HG02759 (cell line): ENCODE measurements around the gene CCDC24.

ENCODE experiments used
- ATAC-seq: cut with Tn5 transposase; IDR thresholded peaks from one replicate; pipeline ENCODE4 v1.9.1; 2021; ENCODE audit warnings: mild to moderate bottlenecking, moderate library complexity; ENCODE audit not compliant: unreplicated experiment

Gene CCDC24

DNA sequence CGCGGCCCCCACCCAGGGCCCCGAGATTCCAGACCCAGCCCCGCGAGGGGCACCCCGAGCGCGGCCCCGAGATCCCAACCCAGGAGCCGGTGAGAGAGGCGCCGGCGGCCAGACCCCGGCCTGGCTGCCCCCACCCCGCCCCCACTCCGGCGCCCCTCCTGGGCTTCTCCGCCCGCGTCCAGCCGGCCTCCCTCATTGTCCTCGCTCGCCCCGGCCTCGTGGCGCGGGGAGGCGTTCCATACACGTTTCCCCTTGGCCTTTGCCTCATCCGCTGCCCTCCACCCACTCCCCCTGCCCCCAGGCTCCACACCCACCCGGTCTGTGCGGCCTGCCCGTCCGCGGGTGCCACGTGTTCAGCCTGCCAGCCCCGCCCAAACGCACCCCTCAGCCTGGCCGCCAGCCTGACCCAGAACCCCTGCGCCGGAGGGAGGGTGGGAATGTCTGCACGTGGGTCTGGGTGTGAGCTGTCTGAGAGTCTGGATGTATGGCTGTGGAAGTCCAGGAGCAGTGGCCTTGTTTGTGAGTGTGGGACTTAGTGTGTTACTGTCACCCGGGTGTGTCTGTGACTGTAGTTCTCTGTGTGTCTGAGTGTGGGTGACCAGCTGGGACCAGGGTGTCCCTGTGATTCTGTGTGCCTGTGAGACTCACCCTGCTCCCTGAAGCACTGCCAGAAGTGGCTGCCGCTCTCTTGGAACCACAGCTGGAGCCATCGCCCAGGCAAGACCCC lies 11.7 kb upstream of the CCDC24 start:
- no peak for ATAC-seq

DNA sequence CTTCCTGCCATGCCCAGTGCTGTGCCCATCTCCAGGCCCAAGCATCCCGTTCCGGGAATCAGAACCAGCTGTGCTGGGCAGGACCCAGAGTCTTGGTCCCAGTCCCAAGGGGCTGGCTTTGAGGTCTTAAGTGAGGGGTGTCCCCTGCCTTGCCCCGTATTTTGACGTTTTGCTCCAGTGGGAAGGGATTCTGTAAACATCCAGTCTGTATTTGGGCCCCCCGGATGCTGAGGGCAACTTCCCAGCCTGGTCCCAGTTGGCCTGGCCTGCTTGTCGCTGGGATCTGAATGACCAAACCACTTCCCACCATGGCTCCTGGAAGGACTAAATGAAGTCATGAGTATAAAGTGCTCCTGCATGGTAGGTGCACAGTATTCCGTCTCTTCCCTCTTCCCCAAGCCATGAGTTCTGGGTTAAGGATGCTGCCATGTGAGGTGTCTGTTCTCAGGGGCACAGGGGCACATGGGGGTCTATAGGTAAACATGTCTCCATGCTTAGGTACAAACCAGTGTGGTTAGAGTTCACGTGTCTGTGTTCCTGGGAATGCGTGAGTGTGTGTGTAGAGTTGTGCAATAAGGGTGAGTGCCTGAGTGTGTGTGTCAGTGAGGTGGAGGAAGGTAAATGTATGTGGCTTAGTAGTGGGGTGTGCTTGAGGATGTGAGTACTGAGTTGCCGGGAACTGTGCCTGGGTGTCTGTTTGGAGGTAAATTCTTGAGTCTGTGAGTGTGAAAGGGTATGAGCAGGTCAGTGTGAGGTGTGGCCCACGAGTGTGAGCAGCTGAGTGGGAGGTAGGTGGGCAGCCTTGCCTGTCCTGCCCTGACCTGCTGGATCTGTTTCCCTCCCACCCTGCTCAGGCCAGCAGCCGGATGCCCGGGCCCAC lies 10.9 kb upstream of the CCDC24 start:
- no peak for ATAC-seq

DNA sequence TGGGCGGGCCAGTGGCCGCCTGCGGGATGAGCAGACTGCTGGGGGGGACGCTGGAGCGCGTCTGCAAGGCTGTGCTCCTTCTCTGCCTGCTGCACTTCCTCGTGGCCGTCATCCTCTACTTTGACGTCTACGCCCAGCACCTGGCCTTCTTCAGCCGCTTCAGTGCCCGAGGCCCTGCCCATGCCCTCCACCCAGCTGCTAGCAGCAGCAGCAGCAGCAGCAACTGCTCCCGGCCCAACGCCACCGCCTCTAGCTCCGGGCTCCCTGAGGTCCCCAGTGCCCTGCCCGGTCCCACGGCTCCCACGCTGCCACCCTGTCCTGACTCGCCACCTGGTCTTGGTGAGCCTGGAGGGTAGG lies 10.3 kb upstream of the CCDC24 start:
- no peak for ATAC-seq

DNA sequence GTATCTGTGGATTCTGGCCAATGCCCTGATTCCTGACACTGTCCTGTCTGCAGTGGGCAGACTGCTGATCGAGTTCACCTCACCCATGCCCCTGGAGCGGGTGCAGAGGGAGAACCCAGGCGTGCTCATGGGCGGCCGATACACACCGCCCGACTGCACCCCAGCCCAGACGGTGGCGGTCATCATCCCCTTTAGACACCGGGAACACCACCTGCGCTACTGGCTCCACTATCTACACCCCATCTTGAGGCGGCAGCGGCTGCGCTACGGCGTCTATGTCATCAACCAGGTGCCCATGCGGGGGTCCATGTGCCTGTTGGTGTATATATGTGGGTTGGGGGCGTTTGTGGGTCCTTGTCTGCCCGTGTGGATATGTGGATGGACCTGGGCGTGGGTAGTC lies 9.8 kb upstream of the CCDC24 start:
- no peak for ATAC-seq

DNA sequence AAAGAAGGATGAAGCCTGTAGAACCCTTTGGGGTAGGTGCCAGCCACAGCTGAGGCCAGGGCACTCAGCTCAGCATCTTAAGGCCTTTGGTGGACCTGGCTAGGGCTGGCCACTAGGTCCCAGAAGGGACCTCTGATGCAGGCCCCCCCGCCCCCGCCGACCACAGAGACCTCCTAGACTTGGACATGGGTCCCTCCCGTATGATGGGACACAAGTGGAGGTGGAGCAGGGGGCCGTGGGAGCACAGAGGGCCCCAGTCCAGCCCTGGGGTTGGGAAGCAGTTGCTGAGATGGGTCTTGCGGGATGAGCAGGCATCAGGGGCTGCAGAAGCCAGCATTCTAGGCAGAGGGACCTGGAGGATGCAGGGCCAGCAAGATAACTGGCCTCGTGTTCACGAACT lies 9.2 kb upstream of the CCDC24 start:
- no peak for ATAC-seq

DNA sequence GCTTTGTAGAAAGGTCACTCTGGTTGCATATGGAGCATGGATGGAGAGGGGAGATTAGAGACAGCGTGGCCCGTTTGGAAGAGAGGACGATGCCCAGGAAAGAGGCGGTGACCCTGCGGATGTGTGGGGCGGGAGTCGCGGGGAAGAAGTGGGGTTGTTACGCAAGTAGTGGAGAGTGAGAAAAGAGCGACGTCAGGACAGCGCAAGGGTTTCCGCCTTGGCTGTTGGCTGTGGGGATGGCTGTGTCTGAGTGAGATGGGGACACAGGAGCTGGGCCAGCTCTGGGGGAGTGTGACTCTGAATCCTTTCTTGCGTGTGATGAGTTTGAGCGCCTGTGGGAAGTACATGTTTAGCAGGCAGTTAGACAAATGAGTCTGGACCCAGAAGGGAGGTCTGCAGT lies 8.6 kb upstream of the CCDC24 start:
- ATAC-seq, result no peak

DNA sequence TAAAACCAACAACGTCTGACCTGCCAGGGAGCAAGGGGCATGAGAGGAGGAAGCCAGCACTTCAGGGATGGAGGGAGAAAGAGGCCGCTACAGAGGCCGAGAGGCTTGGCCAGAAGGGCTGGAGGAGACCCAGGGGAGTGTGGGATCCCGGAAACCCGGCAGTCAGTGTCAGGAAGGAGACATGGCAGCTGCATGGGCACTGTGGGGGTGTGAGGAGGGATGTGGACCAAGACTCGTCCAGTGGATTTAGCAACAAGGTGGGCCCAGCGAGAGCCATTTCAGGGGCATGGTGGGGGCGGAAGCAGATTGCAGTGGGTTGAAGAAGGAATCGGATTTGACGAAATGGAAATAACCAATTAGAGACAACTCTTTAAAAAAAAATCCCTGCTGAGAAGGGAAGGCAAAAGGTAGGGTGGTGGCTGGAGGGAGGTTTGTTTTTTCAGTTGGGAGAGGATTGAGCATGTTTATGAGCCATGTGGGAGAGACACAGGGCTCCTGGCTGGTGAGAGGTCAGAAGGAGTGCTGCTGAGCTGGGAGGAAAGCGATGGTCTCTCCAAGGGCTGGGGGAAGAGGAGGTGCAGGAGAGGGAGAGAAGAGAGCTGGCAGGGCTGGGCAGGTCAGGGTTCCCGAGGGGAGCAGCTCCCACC lies 8.0 kb upstream of the CCDC24 start:
- ATAC-seq, result no peak

DNA sequence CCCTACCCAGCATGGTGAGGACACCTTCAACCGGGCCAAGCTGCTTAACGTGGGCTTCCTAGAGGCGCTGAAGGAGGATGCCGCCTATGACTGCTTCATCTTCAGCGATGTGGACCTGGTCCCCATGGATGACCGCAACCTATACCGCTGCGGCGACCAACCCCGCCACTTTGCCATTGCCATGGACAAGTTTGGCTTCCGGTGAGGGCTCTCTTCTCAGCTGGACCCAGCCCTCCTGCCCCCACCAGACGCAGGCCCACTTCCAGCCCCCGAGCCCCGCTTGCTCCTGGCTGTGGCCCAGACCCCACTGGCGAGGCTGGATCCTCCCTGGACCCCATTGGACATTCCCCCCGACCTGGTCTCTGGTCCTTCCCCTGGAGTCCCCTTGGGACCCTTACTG lies 6.5 kb upstream of the CCDC24 start:
- no peak for ATAC-seq

DNA sequence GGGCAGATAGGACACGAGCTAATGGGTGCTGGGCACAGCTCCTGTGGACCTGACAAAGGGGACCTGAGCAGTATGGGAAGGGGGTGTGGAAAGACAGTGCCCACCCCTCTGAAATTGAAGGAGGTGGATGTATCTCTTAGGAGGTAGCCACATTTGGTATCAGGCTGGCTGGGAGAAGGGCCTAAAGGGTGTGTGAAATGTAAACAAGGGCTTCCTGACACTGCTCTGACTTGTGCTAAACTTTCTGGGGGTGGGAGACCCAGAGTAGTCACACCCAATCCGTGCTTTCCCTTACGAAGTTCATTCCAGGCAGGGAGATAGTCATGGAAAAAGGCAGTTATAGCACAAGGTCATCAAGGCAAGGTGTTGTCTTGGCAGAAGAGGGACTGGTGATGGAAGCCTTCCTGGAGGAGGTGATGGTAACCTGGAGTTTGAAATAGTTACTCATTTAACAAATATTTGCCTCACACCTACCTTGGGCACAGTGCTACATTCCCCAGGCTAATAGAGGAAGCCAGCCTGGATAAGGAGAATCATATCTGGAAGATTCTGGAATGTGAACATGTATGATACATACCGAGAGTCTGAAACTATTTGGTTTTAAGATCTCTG lies 5.3 kb upstream of the CCDC24 start:
- ATAC-seq, result no peak

DNA sequence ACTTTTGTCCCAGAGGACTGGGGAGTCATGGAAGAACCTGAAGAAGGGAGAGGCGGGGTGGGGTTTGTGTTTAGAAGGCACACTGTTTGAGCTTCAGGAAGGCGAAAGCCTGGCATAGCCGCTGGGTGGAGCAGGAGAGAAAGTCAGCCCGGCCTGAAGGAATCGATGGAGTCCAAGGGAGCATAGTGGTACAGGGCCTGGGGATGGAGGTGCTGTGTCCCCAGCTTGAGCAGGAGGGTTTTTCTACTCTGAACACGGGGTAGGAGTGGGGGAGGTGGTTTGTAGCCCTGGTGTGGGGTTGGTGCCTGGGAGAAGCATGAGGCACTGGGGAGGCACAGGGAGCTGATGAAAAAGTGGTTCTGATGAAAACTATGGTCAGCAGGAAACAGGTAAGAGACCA lies 4.7 kb upstream of the CCDC24 start:
- ATAC-seq, result no peak

DNA sequence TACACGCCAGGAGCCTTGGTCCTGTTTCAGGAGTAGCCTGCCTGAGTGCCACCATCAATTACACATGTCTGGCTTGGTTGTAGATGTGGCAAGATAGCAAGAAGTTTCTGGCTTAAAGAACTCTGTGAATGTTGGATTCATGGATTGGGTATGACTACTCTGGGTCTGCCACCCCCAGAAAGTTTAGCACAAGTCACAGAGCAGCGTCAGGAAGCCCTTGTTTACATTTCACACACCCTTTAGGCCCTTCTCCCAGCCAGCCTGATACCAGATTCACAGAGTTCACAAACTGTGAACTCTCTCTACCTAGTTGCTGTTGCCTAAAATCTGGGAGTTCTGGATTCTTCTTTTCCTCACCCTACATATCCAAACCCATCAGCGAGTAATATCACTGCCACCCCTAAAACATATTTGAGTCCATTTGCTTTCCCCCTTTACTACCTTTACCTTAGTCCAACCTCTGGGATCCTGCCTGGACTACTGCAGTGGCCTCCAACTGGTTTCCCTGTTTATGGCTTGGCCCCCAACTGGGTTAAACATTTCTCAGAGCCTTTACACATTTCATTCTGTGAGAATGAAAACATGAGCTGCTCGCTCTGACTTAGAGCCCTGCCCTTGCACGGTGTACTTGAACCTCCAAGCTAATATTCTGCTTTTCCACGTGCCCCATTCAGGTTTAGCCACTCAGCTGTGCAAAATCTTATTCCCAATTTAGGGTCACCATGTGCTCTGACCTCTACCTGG lies 4.1 kb upstream of the CCDC24 start:
- ATAC-seq, result no peak

DNA sequence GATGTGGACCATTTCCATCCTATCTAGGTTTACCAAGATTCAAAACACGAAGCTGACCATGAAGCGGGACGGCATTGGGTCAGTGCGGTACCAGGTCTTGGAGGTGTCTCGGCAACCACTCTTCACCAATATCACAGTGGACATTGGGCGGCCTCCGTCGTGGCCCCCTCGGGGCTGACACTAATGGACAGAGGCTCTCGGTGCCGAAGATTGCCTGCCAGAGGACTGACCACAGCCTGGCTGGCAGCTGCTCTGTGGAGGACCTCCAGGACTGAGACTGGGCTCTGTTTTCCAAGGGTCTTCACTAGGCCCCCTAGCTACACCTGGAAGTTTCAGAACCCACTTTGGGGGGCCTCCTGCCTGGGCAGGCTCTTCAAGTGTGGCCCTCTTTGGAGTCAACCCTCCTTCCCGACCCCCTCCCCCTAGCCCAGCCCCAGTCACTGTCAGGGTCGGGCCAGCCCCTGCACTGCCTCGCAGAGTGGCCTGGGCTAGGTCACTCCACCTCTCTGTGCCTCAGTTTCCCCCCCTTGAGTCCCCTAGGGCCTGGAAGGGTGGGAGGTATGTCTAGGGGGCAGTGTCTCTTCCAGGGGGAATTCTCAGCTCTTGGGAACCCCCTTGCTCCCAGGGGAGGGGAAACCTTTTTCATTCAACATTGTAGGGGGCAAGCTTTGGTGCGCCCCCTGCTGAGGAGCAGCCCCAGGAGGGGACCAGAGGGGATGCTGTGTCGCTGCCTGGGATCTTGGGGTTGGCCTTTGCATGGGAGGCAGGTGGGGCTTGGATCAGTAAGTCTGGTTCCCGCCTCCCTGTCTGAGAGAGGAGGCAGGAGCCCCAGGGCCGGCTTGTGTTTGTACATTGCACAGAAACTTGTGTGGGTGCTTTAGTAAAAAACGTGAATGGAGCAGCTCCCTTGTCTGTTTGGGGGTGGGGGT lies 864 bp upstream of the CCDC24 start:
- no peak for ATAC-seq

DNA sequence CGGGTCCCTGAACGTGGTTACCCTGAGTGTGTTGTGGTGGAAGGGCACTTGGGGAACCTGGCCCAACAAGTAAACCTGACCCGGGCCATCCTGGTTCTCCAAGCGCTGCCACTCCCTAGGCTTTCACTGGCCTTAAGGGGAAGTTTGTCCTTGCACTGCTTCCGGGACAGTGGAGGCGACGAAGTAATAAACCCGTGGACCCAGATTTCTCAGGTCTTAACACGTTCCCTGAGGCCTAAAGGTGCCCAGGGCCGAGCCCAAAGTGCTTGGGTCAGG lies 261 bp upstream of the CCDC24 start:
- ATAC-seq, result no peak

DNA sequence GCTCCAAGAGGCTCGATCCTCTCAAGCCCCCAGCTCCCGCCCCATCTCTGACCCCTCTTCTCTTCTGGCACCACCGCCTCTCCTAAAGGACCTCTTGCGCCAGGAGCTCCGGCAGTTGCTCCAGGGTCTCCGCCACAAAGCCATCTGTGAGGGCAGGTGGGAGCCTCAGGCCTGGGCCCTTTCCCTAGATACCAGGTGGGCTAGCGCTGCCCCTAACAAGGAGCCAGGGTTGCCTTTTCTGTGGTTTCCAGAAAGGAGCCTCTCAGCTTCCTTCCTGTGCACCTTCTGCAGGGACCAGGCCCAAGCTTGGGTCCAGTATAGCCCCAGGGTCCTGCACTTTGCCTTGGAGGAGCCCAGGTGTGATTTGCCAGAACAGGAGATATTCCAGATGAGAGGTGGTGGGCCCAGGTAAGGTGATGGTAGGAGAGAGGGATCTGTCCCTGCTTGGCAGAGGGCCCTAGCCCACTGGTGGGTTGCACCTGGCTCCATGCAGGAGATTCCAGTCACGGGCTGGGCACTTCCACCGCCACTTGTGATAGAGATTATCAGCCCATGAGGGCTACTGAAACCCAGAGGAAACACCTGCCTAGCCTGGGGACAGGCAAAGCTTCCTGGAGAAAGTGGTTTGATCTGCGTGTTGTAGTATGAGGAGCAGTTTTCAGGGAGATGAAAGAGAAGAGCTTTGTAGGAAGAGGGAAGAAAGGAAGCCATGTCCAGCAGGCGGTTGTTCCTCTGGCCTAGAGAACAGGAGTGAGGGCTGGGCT lies 1.0 kb downstream of the CCDC24 start:
- no peak for ATAC-seq

DNA sequence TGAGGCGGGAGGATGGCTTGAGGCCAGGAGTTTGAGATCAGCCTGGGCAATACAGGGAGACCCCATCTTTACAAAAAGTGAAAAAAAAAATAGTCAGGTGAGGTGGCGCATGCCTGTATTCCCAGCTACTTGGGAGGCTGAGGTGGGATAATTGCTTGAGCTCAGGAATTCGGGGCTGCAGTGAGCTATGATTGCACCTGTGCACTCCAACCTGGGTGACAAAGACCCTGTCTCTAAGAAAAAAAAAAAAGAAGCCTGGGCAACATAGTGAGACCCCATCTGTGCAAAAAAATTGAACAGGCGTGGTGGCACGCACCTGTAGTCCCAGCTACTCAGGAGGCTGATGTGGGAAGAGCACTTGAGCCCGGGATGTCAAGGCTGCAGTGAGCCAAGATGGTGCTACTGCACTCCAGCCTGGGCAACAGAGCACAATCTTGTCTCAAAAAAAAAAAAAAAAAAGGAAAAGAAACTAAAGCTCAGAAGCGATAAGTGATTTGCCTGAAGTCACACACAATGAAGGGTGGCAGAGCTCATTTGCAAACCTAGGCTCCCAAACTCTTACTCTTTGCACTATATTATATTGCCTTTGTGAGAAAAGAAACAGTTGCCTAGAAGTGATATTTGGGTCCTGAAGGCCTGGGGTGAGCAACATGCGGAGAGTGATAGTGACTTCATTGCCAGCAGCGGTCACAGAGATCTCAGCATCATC lies 2.0 kb downstream of the CCDC24 start:
- ATAC-seq, result no peak

DNA sequence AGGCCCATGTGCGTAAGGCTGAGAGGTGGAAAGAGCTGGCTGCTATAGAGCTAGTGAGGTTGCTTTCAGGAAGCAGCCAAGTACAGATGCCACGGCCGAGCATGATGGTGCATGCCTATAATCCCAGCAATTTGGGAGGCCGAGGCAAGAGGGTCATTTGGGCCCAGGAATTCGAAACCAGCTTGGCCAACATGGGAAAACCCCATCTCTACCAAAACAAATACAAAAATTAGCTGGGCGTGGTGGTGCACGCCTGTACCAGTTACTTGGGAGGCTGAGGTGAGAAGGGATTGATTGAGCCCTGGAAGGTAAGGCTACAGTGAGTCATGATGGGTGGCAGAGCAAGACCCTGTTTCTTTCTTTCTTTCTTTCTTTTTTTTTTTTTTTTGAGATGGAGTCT lies 2.7 kb downstream of the CCDC24 start:
- no peak for ATAC-seq

DNA sequence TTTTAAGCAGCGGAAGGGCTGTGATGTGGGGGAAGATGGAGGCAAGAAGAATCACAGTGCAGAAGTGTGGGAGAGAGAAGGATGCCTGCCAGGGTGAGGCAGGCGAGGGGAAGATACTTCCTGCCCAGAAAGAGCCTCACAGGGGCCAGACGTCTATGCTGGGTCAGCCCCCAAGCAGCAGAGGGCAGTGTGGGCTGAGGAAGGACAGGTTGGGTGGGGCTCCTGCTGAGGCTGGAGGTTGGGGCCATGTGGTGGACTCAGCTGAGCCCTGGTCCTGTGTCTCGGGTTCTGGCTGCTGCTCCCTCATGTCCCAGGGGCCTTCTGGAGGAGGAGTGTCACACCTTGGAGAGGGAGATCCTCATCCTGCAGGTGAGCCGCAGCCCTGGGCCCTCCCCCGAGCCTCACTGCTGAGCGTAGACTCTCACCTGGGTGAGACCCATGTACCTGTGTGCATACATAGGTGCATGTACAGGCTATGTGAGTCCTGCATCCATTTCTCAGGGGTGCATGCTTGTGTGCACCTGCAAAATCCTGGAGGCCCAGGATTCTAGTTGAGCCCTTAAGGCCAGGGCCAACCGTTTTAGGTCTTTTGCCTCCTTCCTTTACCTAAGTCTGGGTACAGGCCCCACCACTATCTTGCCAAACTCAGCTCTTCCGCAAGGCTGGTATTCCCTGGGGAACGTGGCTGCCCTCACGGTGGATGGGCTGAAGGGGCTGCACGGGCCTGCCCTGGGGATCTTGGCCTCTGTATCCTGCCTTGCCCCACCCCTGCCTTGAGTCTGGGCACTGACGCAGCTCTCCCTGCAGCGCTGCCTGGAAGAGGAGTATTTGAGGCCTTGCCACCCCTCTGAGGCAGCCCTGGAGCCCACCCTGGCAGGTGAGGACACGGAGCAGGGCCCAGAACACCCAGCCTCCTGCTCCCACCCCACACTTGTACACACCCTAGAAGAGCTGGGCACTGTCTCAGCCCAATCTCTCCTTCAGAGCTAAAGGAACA lies 3.7 kb downstream of the CCDC24 start:
- no peak for ATAC-seq
